IMR-90 (cell line): Measurements from ENCODE around the gene ADGRV1. TPM values are rescaled to one million over a fixed set of nuclear protein-coding genes. Genes with fewer than 3 reads are reported as not detected.
"Not testable (repeated sequence)": the region's sequence is repeated elsewhere in the genome, so short reads cannot be mapped to it uniquely, and the experiment has no call there.

Source experiments
- ATAC-seq: fragments of 200-7000 bp; cut with Tn5 transposase; 2 replicates; pipeline ENCODE4 v1.9.1; 2020; ENCODE audit warnings: low read depth, mild to moderate bottlenecking, moderate library complexity
- BruUV-seq: library from RNA; stranded (reverse); fragments of 400-500 nt; replicated peaks from 2 replicates; lab custom pipeline; 2021; lab: Mats Ljungman, UMichigan
- CTCF ChIA-PET: fragments of 300-600 bp; formaldehyde crosslinking; extraction: SDS; loops from one replicate; lab custom pipeline; 2021; ENCODE audit warnings: antibody characterized with exemption; lab: Yijun Ruan, JAX
- POLR2A ChIA-PET: fragments of 300-600 bp; sonication (Branson Sonifier 250); formaldehyde crosslinking; loops from one replicate; lab custom pipeline; 2022; ENCODE audit warnings: antibody characterized with exemption; ENCODE audit not compliant: unreplicated experiment; lab: Charles Lee
- DNase-seq: peaks from one replicate; pipeline ENCODE4 v3.0.0; 2013
- H2AFZ ChIP-seq: replicated peaks from 2 replicates; pipeline ENCODE3; 2013; ENCODE audit warnings: low read length, mild to moderate bottlenecking; ENCODE audit not compliant: poor library complexity
- H2AK5ac ChIP-seq: 2 replicates; pipeline ENCODE4 v1.6.1; 2013; ENCODE audit warnings: low read depth, low read length, inconsistent platforms
- H2AK9ac ChIP-seq: replicated peaks from 2 replicates; pipeline ENCODE3; 2013; ENCODE audit warnings: mild to moderate bottlenecking, low read depth, low read length, moderate library complexity; ENCODE audit not compliant: poor library complexity
- H2BK120ac ChIP-seq: 2 replicates; pipeline ENCODE4 v1.6.1; 2013; ENCODE audit warnings: low read depth, low read length, inconsistent platforms
- H2BK15ac ChIP-seq: 3 replicates; pipeline ENCODE4 v1.6.1; 2013; ENCODE audit warnings: low read depth, low read length, inconsistent platforms
- H2BK20ac ChIP-seq: 2 replicates; pipeline ENCODE4 v1.6.1; 2013; ENCODE audit warnings: low read depth, mild to moderate bottlenecking, inconsistent platforms, low read length, moderate library complexity
- H2BK5ac ChIP-seq: 2 replicates; pipeline ENCODE4 v1.6.1; 2013; ENCODE audit warnings: mild to moderate bottlenecking, low read depth, low read length, inconsistent platforms; ENCODE audit not compliant: poor library complexity, severe bottlenecking
- H3K14ac ChIP-seq: replicated peaks from 2 replicates; pipeline ENCODE4 v1.6.1; 2013; ENCODE audit warnings: low read depth, low read length, inconsistent platforms
- H3K18ac ChIP-seq: 2 replicates; pipeline ENCODE4 v1.6.1; 2013; ENCODE audit warnings: low read depth, low read length, control low read depth
- H3K23ac ChIP-seq: 2 replicates; pipeline ENCODE4 v1.6.1; 2013; ENCODE audit warnings: low read depth, low read length, inconsistent platforms
- H3K27ac ChIP-seq: 2 replicates; pipeline ENCODE4 v1.5.1; 2013; ENCODE audit warnings: mild to moderate bottlenecking, control low read depth, low read length; ENCODE audit not compliant: insufficient read depth
- H3K27me3 ChIP-seq: 2 replicates; pipeline ENCODE4 v1.6.1; 2013; ENCODE audit warnings: low read length; ENCODE audit not compliant: control insufficient read depth, insufficient read depth
- H3K36me3 ChIP-seq: 2 replicates; pipeline ENCODE4 v1.6.1; 2013; ENCODE audit warnings: low read length, mixed read lengths; ENCODE audit not compliant: control insufficient read depth, insufficient read depth
- H3K4ac ChIP-seq: 2 replicates; pipeline ENCODE4 v1.6.1; 2013; ENCODE audit warnings: low read depth, low read length, inconsistent platforms
- H3K4me1 ChIP-seq: 2 replicates; pipeline ENCODE4 v1.6.1; 2013; ENCODE audit warnings: low read length, mixed read lengths; ENCODE audit not compliant: control insufficient read depth, insufficient read depth
- H3K4me2 ChIP-seq: 2 replicates; pipeline ENCODE4 v1.6.1; 2013; ENCODE audit warnings: low read depth, mild to moderate bottlenecking, control low read depth, low read length, moderate library complexity
- H3K4me3 ChIP-seq: 2 replicates; pipeline ENCODE4 v1.5.1; 2013; ENCODE audit warnings: low read depth, mild to moderate bottlenecking, control low read depth, low read length, moderate library complexity; ENCODE audit not compliant: insufficient read depth
- H3K56ac ChIP-seq: 2 replicates; pipeline ENCODE4 v1.6.1; 2013; ENCODE audit warnings: low read length, inconsistent platforms; ENCODE audit not compliant: insufficient read depth; ENCODE audit errors: extremely low read depth
- H3K79me1 ChIP-seq, 2 experiments: 2 replicates each; pipeline ENCODE4 v1.6.1; 2013; ENCODE audit warnings: low read length in 2 of 2, inconsistent platforms in 1 of 2, low read depth in 1 of 2
- H3K9ac ChIP-seq: 2 replicates; pipeline ENCODE4 v1.6.1; 2013; ENCODE audit warnings: low read depth, low read length, control low read depth
- H3K9me1 ChIP-seq: 2 replicates; pipeline ENCODE4 v1.6.1; 2013; ENCODE audit warnings: low read length, inconsistent platforms; ENCODE audit not compliant: insufficient read depth
- H3K9me3 ChIP-seq: 2 replicates; pipeline ENCODE4 v1.6.1; 2013; ENCODE audit warnings: low read length; ENCODE audit not compliant: control insufficient read depth, insufficient read depth
- H4K20me1 ChIP-seq: 2 replicates; pipeline ENCODE4 v1.6.1; 2013; ENCODE audit warnings: low read length, inconsistent platforms; ENCODE audit not compliant: insufficient read depth
- H4K5ac ChIP-seq: 2 replicates; pipeline ENCODE4 v1.6.1; 2013; ENCODE audit warnings: mild to moderate bottlenecking, low read depth, low read length, control low read depth
- H4K8ac ChIP-seq, 2 experiments: 2 replicates each; pipeline ENCODE4 v1.6.1; 2013; ENCODE audit warnings: low read depth in 2 of 2, low read length in 2 of 2, control low read depth in 1 of 2, inconsistent platforms in 1 of 2
- H4K91ac ChIP-seq: 2 replicates; pipeline ENCODE4 v1.6.1; 2013; ENCODE audit warnings: low read depth, low read length, inconsistent platforms; ENCODE audit not compliant: insufficient read depth
- POLR2A ChIP-seq: IDR thresholded peaks from 2 replicates; pipeline ENCODE4 v1.6.1; 2012; ENCODE audit warnings: mild to moderate bottlenecking, low read depth, low read length
- WGBS, 2 experiments: methylation state at CpG; one replicate each; pipeline versions ENCODE4 v1.1.5 to v1.1.7; 2013; ENCODE audit warnings: missing lambda C conversion rate in 2 of 2; ENCODE audit not compliant: insufficient read length in 1 of 2; ENCODE audit errors: extremely low coverage in 2 of 2; 5-methylcytosine and 5-hydroxymethylcytosine counted together
- dilution Hi-C: fragments of 300-500 bp; cut with HindIII; formaldehyde crosslinking; loops from one replicate; pipeline ENCODE4 v1.14.3; 2018; ENCODE audit warnings: low sequenced_read_pairs; ENCODE audit not compliant: unreplicated experiment
- in situ Hi-C: fragments of 300-500 bp; cut with MboI; formaldehyde crosslinking; loops from 3 replicates; pipeline ENCODE4 v1.14.3; 2019; ENCODE audit warnings: low sequenced_read_pairs, inconsistent platforms, mixed read lengths
- intact Hi-C: fragments of 100-400 bp; cut with micrococcal nuclease; formaldehyde crosslinking; loops from 2 replicates; pipeline ENCODE4 v1.10.0; 2022
- polyA plus RNA-seq, 3 experiments: library from polyadenylated mRNA; depleted of rRNA; stranded (reverse); fragments of >200 nt; gene quantifications; 2 replicates each; pipeline ENCODE4 v1.2.3, GENCODE V29; 2012; ENCODE audit warnings: low replicate concordance in 1 of 3
- total RNA-seq: library from RNA; depleted of rRNA; stranded (reverse); fragments of >200 nt; gene quantifications from 2 replicates; pipeline ENCODE4 v1.2.3, GENCODE V29; 2012
- TF ChIP-seq, protein P1 (sequence below): conservative IDR thresholded peaks from 2 replicates; pipeline ENCODE4 v1.5.1; 2012; ENCODE audit warnings: mild to moderate bottlenecking, low read depth, low read length, improper control_type of control experiment

Gene ADGRV1
- total and polyA plus RNA-seq, 2 of the 4 experiments (the other 2 are of a cell fraction) = under 0.01 TPM; not detected in 1

DNA sequence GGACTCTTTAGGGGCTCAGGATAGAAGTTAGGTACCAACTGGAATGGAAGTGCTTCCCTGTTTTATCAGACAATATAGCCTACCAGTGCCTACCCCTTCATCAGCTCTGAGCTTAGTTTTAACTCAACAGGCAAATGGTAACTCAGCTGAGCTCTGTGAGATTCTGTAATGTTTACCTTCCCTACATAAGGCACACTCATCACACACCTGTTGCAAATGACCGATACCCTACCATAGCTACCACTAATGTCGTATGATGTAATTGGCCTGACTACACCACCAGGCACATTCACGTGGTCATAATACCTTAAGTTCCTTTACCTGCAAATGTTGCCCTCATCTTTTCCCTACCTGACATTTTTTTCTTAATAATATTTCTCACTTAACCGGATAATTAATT lies 254.8 kb downstream of the ADGRV1 start:
- 100% methylated on average over 2 of the region's 4 CpGs; no CpG with 5 or more reads in 1 of the 2 experiments for WGBS, 2 experiments
- Histone ChIP-seq H4K20me1 (no peaks in the 10 kb centered on the region), H2AK9ac (no peak overlapping the region), H3K4me3 (no peak overlapping the region), H2BK120ac (no peak overlapping the region), H4K5ac (no peak overlapping the region), H2BK20ac (no peak overlapping the region), H3K56ac (no peak overlapping the region), H3K27me3 (no peaks in the 10 kb centered on the region), H2AK5ac (no peak overlapping the region), H3K79me1 (no peaks in the 10 kb centered on the region), H3K9me3 (no peaks in the 10 kb centered on the region), H3K4me1 (no peaks in the 10 kb centered on the region), H2BK5ac (no peak overlapping the region), H2BK15ac (no peak overlapping the region), H3K4me2 (no peak overlapping the region), H3K9ac (no peak overlapping the region), H3K27ac (no peak overlapping the region), H3K9me1 (no peaks in the 10 kb centered on the region), H3K23ac (no peak overlapping the region), H3K4ac (no peak overlapping the region), H4K91ac (no peak overlapping the region), H4K8ac (no peak overlapping the region), H3K18ac (no peak overlapping the region), H3K14ac (no peak overlapping the region), H2AFZ (no peak overlapping the region), H3K36me3 (no peaks in the 10 kb centered on the region)
- dilution Hi-C loops (no loop called here), in situ Hi-C loops (no loop called here), intact Hi-C loops (no loop called here)
- ChIA-PET POLR2A (no interaction called here), CTCF (no interaction called here)
- no peak for TF ChIP-seq POLR2A
- TF ChIP-seq, protein P1, sequence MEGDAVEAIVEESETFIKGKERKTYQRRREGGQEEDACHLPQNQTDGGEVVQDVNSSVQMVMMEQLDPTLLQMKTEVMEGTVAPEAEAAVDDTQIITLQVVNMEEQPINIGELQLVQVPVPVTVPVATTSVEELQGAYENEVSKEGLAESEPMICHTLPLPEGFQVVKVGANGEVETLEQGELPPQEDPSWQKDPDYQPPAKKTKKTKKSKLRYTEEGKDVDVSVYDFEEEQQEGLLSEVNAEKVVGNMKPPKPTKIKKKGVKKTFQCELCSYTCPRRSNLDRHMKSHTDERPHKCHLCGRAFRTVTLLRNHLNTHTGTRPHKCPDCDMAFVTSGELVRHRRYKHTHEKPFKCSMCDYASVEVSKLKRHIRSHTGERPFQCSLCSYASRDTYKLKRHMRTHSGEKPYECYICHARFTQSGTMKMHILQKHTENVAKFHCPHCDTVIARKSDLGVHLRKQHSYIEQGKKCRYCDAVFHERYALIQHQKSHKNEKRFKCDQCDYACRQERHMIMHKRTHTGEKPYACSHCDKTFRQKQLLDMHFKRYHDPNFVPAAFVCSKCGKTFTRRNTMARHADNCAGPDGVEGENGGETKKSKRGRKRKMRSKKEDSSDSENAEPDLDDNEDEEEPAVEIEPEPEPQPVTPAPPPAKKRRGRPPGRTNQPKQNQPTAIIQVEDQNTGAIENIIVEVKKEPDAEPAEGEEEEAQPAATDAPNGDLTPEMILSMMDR = no peak
- no TSS peak for BruUV-seq
- ATAC-seq = no peak
- DNase-seq = no peak

DNA sequence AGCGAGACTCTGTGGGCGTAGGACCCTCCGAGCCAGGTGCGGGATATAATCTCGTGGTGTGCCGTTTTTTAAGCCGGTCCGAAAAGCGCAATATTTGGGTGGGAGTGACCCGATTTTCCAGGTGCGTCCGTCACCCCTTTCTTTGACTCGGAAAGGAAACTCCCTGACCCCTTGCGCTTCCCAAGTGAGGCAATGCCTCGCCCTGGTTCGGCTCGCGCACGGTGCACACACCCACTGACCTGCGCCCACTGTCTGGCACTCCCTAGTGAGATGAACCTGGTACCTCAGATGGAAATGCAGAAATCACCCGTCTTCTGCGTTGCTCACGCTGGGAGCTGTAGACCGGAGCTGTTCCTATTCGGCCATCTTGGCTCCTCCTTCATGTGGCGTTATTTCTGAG lies 263.5 kb downstream of the ADGRV1 start:
- H3K4ac ChIP-seq, H3K14ac ChIP-seq, H2AK9ac ChIP-seq, ATAC-seq, H4K20me1 ChIP-seq, DNase-seq, H2BK15ac ChIP-seq, H3K9me1 ChIP-seq, H3K4me3 ChIP-seq, H3K4me2 ChIP-seq, H2AFZ ChIP-seq, H3K4me1 ChIP-seq, dilution Hi-C loops, H2BK5ac ChIP-seq, in situ Hi-C loops, H3K27ac ChIP-seq, H3K23ac ChIP-seq, H3K9me3 ChIP-seq, H3K27me3 ChIP-seq, H3K18ac ChIP-seq, H4K8ac ChIP-seq, H3K36me3 ChIP-seq, BruUV-seq, H2BK120ac ChIP-seq, H4K5ac ChIP-seq, H4K91ac ChIP-seq, CTCF ChIA-PET, H2BK20ac ChIP-seq, POLR2A ChIA-PET, H2AK5ac ChIP-seq, H3K79me1 ChIP-seq, H3K9ac ChIP-seq, H3K56ac ChIP-seq, intact Hi-C loops: not testable (repeated sequence)
- no CpG with 5 or more reads among the region's 26 CpGs for WGBS, 2 experiments
